Effector memory CD8-positive, alpha-beta T cell (primary cell): ENCODE results near the gene CHST3.
"Not testable (repeated sequence)": the region's sequence is repeated elsewhere in the genome, so short reads cannot be mapped to it uniquely, and the experiment has no call there.

Source experiments
- ATAC-seq: fragments of 150-1000 bp; cut with Tn5 transposase; replicated peaks from 2 replicates; pipeline ENCODE4 v1.10.0; 2021; ENCODE audit warnings: mild to moderate bottlenecking, moderate library complexity
- DNase-seq, 3 experiments: peaks; one replicate each; pipeline ENCODE4 v3.0.0; 2021
- H3K27ac Mint-ChIP-seq, 2 donors: one replicate each; pipeline ENCODE4 v1.8.0; 2022; ENCODE audit warnings: mild to moderate bottlenecking in 2 of 2, mixed read lengths in 2 of 2, moderate library complexity in 2 of 2
- H3K27me3 Mint-ChIP-seq, 2 donors: one replicate each; pipeline ENCODE4 v1.8.0; 2022; ENCODE audit warnings: mixed read lengths in 2 of 2
- H3K36me3 Mint-ChIP-seq: one replicate; pipeline ENCODE4 v1.8.0; 2022; ENCODE audit warnings: mild to moderate bottlenecking, moderate library complexity, mixed read lengths; ENCODE audit not compliant: insufficient read depth
- H3K4me1 Mint-ChIP-seq, 2 donors: one replicate each; pipeline ENCODE4 v1.8.0; 2022; ENCODE audit warnings: low read depth in 2 of 2, mixed read lengths in 2 of 2
- H3K4me3 Mint-ChIP-seq, 2 donors: one replicate each; pipeline ENCODE4 v1.8.0; 2022; ENCODE audit warnings: mild to moderate bottlenecking in 2 of 2, mixed read lengths in 2 of 2, moderate library complexity in 2 of 2
- H3K9me3 Mint-ChIP-seq, 2 donors: one replicate each; pipeline ENCODE4 v1.8.0; 2022; ENCODE audit warnings: mixed read lengths in 2 of 2

The CHST3 gene

GRCh38 chr10:71981876-71982230 lies 17.7 kb downstream of the CHST3 start:
- no peak for DNase-seq
- Mint-ChIP-seq H3K36me3 (no peaks in the 10 kb centered on the region), H3K27me3 (peaks cover 13 to 58% of the 10 kb centered on the region in 2 donors), H3K4me3 (no peak overlapping the region), H3K27ac (no peak overlapping the region), H3K4me1 (peaks cover 0 to 2% of the 10 kb centered on the region in 2 donors), H3K9me3 (no peaks in the 10 kb centered on the region)
- ATAC-seq, result no peak

GRCh38 chr10:71982269-71983178 lies 18.3 kb downstream of the CHST3 start:
- H3K9me3 Mint-ChIP-seq, result no peaks in the 10 kb centered on the region
- ATAC-seq (no peak), DNase-seq (no peak)
- no peak overlapping the region for H3K27ac Mint-ChIP-seq
- peaks cover 0 to 2% of the 10 kb centered on the region in 2 donors for H3K4me1 Mint-ChIP-seq
- no peaks in the 10 kb centered on the region for H3K36me3 Mint-ChIP-seq
- no peak overlapping the region for H3K4me3 Mint-ChIP-seq
- H3K27me3 Mint-ChIP-seq, result peaks cover 13 to 63% of the 10 kb centered on the region in 2 donors

- no peak overlapping the region for H3K4me3 Mint-ChIP-seq
Measured at GRCh38 chr10:71984126-71984808, 20.1 kb downstream of the CHST3 start.

DNA sequence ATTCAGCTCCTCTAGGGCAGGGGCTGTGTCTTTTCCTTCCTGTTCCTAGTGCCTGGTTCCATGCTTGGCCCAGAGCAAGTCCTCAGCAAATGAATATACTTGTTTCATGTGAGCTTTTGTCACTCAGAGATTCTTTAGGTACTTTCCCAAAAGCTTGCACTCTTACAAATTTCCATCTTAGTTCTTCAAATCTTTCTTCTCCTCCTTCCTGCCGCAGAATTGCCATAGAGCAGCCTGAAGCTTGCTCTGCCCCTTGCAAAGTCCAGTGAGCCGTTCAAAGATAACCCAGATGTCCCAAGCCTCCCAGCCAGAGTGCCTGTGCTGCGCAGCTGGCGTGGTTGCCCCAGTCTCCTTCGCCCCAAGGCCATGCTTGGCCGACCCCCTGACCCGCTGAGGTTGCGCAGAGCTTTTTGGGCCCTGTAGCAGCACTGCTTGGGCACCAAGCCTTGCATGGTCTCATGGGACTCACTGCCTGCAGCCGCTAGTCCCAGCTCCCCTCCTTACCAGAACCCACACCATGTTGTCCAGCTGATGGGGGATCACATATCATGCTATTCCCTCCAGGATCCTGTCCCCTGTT lies 20.7 kb downstream of the CHST3 start:
- ATAC-seq, result no peak
- DNase-seq, result no peak
- no peaks in the 10 kb centered on the region for H3K9me3 Mint-ChIP-seq
- no peaks in the 10 kb centered on the region for H3K36me3 Mint-ChIP-seq
- H3K27ac Mint-ChIP-seq, result no peak overlapping the region
- H3K27me3 Mint-ChIP-seq, result peaks cover 13 to 59% of the 10 kb centered on the region in 2 donors
- H3K4me3 Mint-ChIP-seq, result no peak overlapping the region
- peaks cover 0 to 2% of the 10 kb centered on the region in 2 donors for H3K4me1 Mint-ChIP-seq

More at GRCh38 chr10:71984126-71984808, 20.1 kb downstream of the CHST3 start:
- ATAC-seq, result no peak
- H3K36me3 Mint-ChIP-seq, result no peaks in the 10 kb centered on the region
- peaks cover 0 to 2% of the 10 kb centered on the region in 2 donors for H3K4me1 Mint-ChIP-seq
- DNase-seq, result no peak
- H3K9me3 Mint-ChIP-seq, result no peaks in the 10 kb centered on the region
- H3K27ac Mint-ChIP-seq, result no peak overlapping the region
- peaks cover 13 to 66% of the 10 kb centered on the region in 2 donors for H3K27me3 Mint-ChIP-seq

DNA sequence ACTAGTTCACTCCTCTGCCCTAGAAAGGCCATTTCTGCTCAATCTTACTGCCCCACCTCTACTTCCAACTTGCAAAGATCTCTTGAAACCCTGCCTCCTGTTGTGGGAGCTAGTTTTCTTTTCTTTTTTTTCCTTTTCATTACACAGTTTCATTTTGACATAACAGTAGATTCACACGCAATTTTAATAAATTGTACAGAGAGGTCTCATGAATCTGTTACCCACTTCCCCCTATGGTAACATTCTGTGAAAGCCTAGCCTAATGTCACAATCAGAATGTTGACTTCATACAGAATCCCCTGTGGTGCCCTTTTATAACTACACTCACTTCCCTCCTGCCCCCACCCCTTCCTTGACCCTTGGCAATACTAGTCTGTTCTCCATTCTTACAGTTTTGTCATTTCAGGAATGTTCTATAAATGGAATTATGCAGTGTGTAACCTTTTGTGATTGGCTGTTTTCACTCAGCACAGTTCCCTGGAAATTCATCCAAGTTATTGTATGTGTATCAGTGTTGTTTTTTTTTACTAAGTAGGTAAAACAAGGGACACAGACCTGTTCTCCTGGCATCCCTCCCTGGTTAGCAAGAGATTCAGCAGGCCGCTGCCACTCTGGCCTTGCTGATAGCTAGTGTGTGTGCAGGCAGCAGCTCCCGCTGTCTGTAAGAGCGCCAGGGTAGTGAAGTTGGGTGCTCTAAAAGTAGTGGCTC lies 21.5 kb downstream of the CHST3 start:
- no peak for ATAC-seq
- H3K27me3 Mint-ChIP-seq, result peaks cover 16 to 57% of the 10 kb centered on the region in 2 donors
- H3K4me3 Mint-ChIP-seq, result no peak overlapping the region
- H3K4me1 Mint-ChIP-seq, result peaks cover 0 to 2% of the 10 kb centered on the region in 2 donors
- H3K36me3 Mint-ChIP-seq, result no peaks in the 10 kb centered on the region
- no peak for DNase-seq
- no peak overlapping the region for H3K27ac Mint-ChIP-seq
- H3K9me3 Mint-ChIP-seq, result no peaks in the 10 kb centered on the region

- not testable (repeated sequence) for H3K4me3 Mint-ChIP-seq, H3K4me1 Mint-ChIP-seq, H3K27ac Mint-ChIP-seq, H3K9me3 Mint-ChIP-seq, ATAC-seq, H3K36me3 Mint-ChIP-seq, DNase-seq
- H3K27me3 Mint-ChIP-seq, result peaks cover 31 to 54% of the 10 kb centered on the region in 2 donors
Measured at GRCh38 chr10:71988895-71989294, 24.7 kb downstream of the CHST3 start.

DNA sequence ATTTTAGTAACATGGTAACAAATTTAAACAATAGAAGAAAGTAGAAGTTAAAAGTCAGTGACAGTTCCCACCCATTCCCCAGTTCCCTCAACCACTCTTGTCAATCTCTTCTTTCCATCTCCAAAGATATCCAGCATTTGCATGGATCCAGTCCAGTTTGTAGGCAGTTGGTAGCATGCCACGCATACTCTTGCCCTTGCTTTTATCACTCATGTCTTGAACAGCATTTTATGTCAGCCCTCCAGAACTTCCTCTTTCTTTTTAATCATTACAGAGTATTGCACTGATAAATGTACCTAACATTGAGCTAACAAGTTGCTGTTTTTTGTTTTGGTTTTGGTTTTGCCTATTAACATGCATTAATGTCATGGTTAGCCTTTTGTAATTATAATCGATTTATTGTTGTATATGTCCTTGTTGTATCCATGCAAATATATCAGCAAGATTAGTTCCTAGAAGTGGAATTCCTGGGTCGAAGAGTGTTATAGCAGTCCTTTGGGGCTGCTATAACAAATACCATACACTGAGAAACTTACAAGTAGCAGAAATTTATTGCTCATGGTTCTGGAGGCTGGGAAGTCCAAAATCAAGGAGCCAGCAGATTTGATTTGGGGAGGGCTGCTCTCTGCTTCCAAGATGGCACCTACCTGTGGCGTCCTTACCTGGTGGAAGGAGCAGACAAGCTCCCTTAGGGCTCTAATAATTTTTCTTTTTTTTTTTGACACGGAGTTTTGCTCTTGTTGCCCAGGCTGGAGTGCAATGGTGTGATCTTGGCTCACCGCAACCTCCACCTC lies 25.7 kb downstream of the CHST3 start:
- H3K36me3 Mint-ChIP-seq, result no peaks in the 10 kb centered on the region
- no peaks in the 10 kb centered on the region for H3K9me3 Mint-ChIP-seq
- no peak overlapping the region for H3K4me3 Mint-ChIP-seq
- H3K27ac Mint-ChIP-seq, result no peak overlapping the region
- peaks cover 0 to 2% of the 10 kb centered on the region in 2 donors for H3K4me1 Mint-ChIP-seq
- ATAC-seq (no peak), DNase-seq (no peak)
- H3K27me3 Mint-ChIP-seq, result peaks cover 24 to 46% of the 10 kb centered on the region in 2 donors

- H3K4me3 Mint-ChIP-seq, result no peak overlapping the region
- H3K9me3 Mint-ChIP-seq, result no peaks in the 10 kb centered on the region
Measured at GRCh38 chr10:71990706-71991269, 26.6 kb downstream of the CHST3 start.

GRCh38 chr10:71995449-71995848 lies 31.3 kb downstream of the CHST3 start:
- Mint-ChIP-seq H3K27me3 (peaks cover 17 to 30% of the 10 kb centered on the region in 2 donors), H3K36me3 (peaks cover 2% of the 10 kb centered on the region), H3K4me1 (peaks cover 5 to 6% of the 10 kb centered on the region in 2 donors), H3K9me3 (no peaks in the 10 kb centered on the region), H3K4me3 (no peak overlapping the region), H3K27ac (no peak overlapping the region)
- DNase-seq (no peak), ATAC-seq (no peak)

More at GRCh38 chr10:71990706-71991269, 26.6 kb downstream of the CHST3 start:
- peaks cover 17 to 36% of the 10 kb centered on the region in 2 donors for H3K27me3 Mint-ChIP-seq
- ATAC-seq (no peak), DNase-seq (no peak)
- no peaks in the 10 kb centered on the region for H3K4me1 Mint-ChIP-seq
- H3K36me3 Mint-ChIP-seq, result no peaks in the 10 kb centered on the region
- no peak overlapping the region for H3K27ac Mint-ChIP-seq

DNA sequence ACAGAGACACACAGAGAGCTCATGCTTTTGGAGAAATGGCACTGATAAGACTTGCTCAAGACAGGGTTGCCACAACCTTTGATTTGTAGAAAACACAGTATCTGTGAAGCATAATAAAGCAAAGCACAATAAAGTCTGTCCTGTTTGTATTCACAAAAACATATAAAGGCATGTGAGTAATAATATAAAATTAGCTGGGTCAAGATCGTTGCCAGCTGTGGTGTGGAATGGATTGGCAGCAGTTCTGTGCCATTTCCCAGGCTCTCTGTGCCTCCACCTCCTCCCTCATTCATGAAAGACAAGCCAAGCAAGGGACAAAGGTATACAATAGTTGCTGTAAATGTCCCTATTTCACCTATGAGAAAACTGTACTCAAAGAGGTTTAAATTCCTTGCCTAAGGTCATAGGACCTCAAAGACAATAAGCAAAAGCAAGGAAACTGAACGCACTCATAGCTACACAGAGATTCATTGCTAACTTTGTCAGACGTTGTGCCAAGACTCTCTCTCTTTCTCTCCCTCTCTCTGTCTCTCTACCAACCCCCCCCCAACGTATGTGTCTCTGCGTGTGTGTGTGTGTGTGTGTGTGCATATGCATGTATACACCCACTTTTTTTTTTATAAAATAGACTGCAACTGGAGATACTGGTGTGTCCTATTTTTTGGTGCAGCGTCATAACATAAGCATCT lies 31.8 kb downstream of the CHST3 start:
- H3K9me3 Mint-ChIP-seq, result no peaks in the 10 kb centered on the region
- no peak overlapping the region for H3K4me3 Mint-ChIP-seq
- no peak for DNase-seq
- H3K27ac Mint-ChIP-seq, result no peak overlapping the region
- no peak for ATAC-seq
- peaks cover 5 to 6% of the 10 kb centered on the region in 2 donors for H3K4me1 Mint-ChIP-seq
- peaks cover 12 to 29% of the 10 kb centered on the region in 2 donors for H3K27me3 Mint-ChIP-seq
- H3K36me3 Mint-ChIP-seq, result peaks cover 2% of the 10 kb centered on the region

GRCh38 chr10:71996592-71997371 lies 32.6 kb downstream of the CHST3 start:
- Mint-ChIP-seq H3K27me3 (peaks cover 7 to 25% of the 10 kb centered on the region in 2 donors), H3K27ac (no peak overlapping the region), H3K9me3 (no peaks in the 10 kb centered on the region), H3K36me3 (peaks cover 2% of the 10 kb centered on the region), H3K4me3 (no peak overlapping the region), H3K4me1 (peaks cover 5 to 6% of the 10 kb centered on the region in 2 donors)
- DNase-seq, result no peak
- ATAC-seq, result no peak
